Spleen (tissue), 11 donors: ENCODE measurements around the gene RALGDS. TPM values are rescaled to one million over a fixed set of nuclear protein-coding genes. Genes with fewer than 3 reads are reported as not detected.

ENCODE experiments used
- DNase-seq: peaks from one replicate; pipeline ENCODE4 v3.0.0-alpha.2; 2020
- H3K27ac ChIP-seq, 8 donors: fragments of 200-600 bp; sonication (generic) in 7 of 8; 1 replicate in 4 of 8; 2 replicates in 4 of 8; pipeline versions ENCODE4 v1.5.0 to v1.8.0; 2016 to 2021; ENCODE audit warnings: inconsistent platforms in 4 of 8, mild to moderate bottlenecking in 4 of 8, moderate library complexity in 1 of 8
- H3K27me3 ChIP-seq, 7 donors: fragments of 200-600 bp; sonication (generic) in 6 of 7; replicated peaks in 1 of 7; 1 replicate in 4 of 7; 2 replicates in 3 of 7; pipeline versions ENCODE4 v1.5.0 to v1.8.0; 2016 to 2021; ENCODE audit warnings: inconsistent platforms in 3 of 7, mild to moderate bottlenecking in 1 of 7
- H3K36me3 ChIP-seq, 6 donors: fragments of 200-600 bp; sonication (generic) in 5 of 6; 1 replicate in 4 of 6; 2 replicates in 2 of 6; pipeline versions ENCODE4 v1.5.0 to v1.8.0; 2016 to 2021; ENCODE audit warnings: inconsistent platforms in 2 of 6
- H3K4me1 ChIP-seq, 6 donors: fragments of 200-600 bp; sonication (generic) in 5 of 6; 1 replicate in 3 of 6; 2 replicates in 3 of 6; pipeline versions ENCODE4 v1.5.0 to v1.8.0; 2016 to 2021; ENCODE audit warnings: inconsistent platforms in 3 of 6
- H3K4me3 ChIP-seq, 8 donors: fragments of 200-600 bp; sonication (generic) in 7 of 8; 1 replicate in 4 of 8; 2 replicates in 4 of 8; pipeline versions ENCODE4 v1.5.0 to v1.8.0; 2016 to 2021; ENCODE audit warnings: inconsistent platforms in 4 of 8, mild to moderate bottlenecking in 4 of 8, moderate library complexity in 2 of 8
- H3K9me3 ChIP-seq, 8 donors: fragments of 200-600 bp; sonication (generic) in 7 of 8; 1 replicate in 4 of 8; 2 replicates in 4 of 8; pipeline versions ENCODE4 v1.5.0 to v1.8.0; 2016 to 2021; ENCODE audit warnings: inconsistent platforms in 4 of 8
- POLR2A ChIP-seq, 3 donors: fragments of 450-650 bp; IDR thresholded peaks; one replicate each; pipeline ENCODE4 v1.5.1; 2017; ENCODE audit warnings: antibody characterized with exemption in 3 of 3, mild to moderate bottlenecking in 1 of 3
- POLR2AphosphoS5 ChIP-seq, 3 donors: sonication (generic); formaldehyde crosslinking; IDR thresholded peaks; one replicate each; pipeline ENCODE4 v1.5.1; 2017; ENCODE audit warnings: antibody characterized with exemption in 3 of 3
- WGBS, 5 donors: extraction: QIAGEN DNeasy Blood & Tissue Kit in 3 of 5; methylation state at CpG; one replicate each; pipeline versions ENCODE4 v1.1.5 to v1.1.7; 2013 to 2018; 5-methylcytosine and 5-hydroxymethylcytosine counted together
- intact Hi-C: fragments of 100-400 bp; cut with DNase I; formaldehyde crosslinking; loops from one replicate; pipeline ENCODE4 v1.15.0; 2023; ENCODE audit warnings: low total_unique reads
- polyA plus RNA-seq, 3 donors: library from polyadenylated mRNA; stranded (reverse); fragments of 200-250 nt; gene quantifications; one replicate each; pipeline ENCODE4 v1.2.1, GENCODE V29; 2013
- total RNA-seq, 7 donors: library from RNA; depleted of rRNA in 3 of 7; stranded (reverse); fragments of >200 nt in 3 of 7; fragmentation: NEBNext Ultra II Directional in 4 of 7; extraction: Animal tissue kit (Norgen Biotek cat#: 25700) in 4 of 7; gene quantifications; one replicate each; pipeline versions ENCODE4 v1.1.0 to v1.2.1, GENCODE V29; 2016 to 2021
- TF ChIP-seq, protein P1 (sequence below), 11 experiments: fragments of 200-600 bp in 7 of 11; fragments of 450-650 bp in 4 of 11; sonication (generic) in 4 of 11; IDR thresholded peaks in 8 of 11; conservative IDR thresholded peaks in 3 of 11; 1 replicate in 7 of 11; 2 replicates in 4 of 11; pipeline versions ENCODE4 v1.4.0 to v1.8.0; 2016 to 2021; ENCODE audit warnings: antibody characterized with exemption in 11 of 11, inconsistent platforms in 4 of 11, mild to moderate bottlenecking in 1 of 11
- donor health status: healthy with polysubstance abuse.
- donor health status: DM: no; HTN: no; CAD: no; lungs with moderate emphysema.
- donor health status: DM: no; HTN: no; CAD: no.
- donor health status: Bipolar disorder and iron deficiency.
- donor health status: healthy.
- donor health status: DM: no; HTN: no; CAD: no.
- donor health status: DM: yes; HTN: yes; CAD: no.

Gene RALGDS
- total and polyA plus RNA-seq, 10 donors, result 21.3 to 74.3 (median 55.8) TPM

DNA sequence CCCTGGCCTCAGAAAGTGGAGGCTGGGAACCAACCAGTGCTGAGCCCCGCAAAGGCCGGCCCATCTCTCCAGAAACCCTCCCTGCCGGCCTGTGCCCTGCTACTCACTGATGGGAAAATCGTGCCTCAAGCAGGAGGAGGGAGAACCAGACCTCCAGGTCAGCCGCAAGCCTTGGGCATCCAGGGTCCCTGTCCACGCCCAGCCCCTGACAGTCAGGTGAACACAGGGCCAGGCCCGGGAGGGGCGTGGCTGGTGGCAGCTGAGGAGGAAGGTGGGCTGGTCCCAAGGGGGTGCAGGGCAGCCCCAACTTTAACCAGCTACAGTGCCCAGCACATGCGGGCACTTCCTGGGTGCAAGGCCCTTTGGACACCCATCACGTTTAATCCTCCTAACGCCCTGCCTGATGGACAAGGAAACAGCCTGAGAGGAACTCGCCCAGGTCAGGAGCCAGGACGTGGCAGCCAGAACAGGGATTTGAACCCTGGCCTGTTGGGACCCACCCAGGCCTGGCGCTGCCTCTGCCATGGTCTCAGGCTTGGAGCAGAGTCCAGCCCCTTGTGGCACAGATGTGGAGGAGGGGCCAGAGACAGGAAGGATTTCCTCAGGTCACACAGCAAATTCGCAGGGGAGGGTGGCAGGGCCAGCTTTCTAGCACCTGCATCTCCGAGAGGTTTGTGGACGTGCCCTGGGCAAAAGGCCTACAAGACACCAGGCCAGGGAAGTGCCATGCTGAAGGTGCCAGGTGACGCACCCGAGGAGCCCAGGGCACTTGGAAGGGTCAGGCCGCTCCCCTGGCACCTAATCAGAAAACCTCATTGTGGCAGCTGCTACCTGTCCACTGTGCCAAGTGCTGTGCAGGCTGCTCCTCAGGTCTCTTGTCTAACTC lies 4.5 kb downstream of the RALGDS start:
- Histone ChIP-seq H3K4me1 (peaks cover 74 to 97% (median 96%) of the 10 kb centered on the region in 6 donors), H3K4me3 (peak overlapping the region in 1 of 8 donors; percentile 19), H3K9me3 (no peaks in the 10 kb centered on the region), H3K27me3 (no peaks in the 10 kb centered on the region), H3K36me3 (peaks cover 0 to 6% (median 2%) of the 10 kb centered on the region in 6 donors), H3K27ac (peak overlapping the region in 4 of 8 donors; percentile 70 to 95 (median 74))
- DNase-seq, result peak; percentile 73
- 77 to 82% (median 80%) methylated on average over 12 to 20 of the region's 20 CpGs for WGBS, 5 donors
- no peak for TF ChIP-seq POLR2A (IDR thresholded peaks at IDR 0.05)
- no peak for TF ChIP-seq POLR2AphosphoS5 (IDR thresholded peaks at IDR 0.05)
- TF ChIP-seq, protein P1, sequence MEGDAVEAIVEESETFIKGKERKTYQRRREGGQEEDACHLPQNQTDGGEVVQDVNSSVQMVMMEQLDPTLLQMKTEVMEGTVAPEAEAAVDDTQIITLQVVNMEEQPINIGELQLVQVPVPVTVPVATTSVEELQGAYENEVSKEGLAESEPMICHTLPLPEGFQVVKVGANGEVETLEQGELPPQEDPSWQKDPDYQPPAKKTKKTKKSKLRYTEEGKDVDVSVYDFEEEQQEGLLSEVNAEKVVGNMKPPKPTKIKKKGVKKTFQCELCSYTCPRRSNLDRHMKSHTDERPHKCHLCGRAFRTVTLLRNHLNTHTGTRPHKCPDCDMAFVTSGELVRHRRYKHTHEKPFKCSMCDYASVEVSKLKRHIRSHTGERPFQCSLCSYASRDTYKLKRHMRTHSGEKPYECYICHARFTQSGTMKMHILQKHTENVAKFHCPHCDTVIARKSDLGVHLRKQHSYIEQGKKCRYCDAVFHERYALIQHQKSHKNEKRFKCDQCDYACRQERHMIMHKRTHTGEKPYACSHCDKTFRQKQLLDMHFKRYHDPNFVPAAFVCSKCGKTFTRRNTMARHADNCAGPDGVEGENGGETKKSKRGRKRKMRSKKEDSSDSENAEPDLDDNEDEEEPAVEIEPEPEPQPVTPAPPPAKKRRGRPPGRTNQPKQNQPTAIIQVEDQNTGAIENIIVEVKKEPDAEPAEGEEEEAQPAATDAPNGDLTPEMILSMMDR (IDR thresholded peaks at IDR 0.05 in 8 of 11, conservative IDR thresholded peaks at IDR 0.05 in 3 of 11), result no peak
- intact Hi-C loops, result no loop called here

DNA sequence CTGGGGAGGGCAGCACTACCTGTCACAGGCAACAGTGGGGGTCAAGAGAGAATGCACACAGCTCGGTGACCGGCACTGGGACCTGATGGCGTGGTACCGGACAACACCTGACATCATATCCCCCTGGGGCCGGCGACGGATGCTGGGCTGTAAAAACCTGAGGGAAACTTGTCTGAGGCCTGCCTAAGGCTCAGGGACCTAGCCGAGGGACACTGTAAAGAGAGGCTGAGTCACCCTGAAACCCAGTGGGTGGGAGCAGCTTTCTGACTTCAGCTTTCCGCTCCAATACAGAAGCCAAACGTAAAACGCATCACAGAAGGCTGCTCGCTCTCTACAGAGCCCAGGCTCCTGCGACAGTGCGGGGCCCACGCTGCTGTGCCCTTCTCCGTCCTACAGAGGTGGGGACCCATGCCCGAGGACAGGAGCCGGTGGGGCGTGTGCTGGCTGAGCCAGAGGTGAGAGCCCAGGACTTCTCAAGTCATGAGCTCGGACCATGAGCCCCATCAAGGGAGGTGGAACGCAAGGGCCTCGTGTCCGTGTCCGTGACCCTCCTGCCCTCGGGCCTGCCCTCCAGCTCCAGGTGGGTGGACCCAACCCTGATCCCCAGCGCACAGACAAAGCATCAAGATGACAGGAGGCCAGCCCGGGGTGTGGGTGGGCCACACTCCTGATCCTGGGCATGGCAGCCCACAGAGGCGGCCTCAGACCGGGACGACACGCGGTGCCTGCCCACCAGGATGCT lies 5.3 kb downstream of the RALGDS start:
- no peaks in the 10 kb centered on the region for H3K27me3 ChIP-seq
- H3K4me1 ChIP-seq, result peaks cover 72 to 94% (median 92%) of the 10 kb centered on the region in 6 donors
- no peaks in the 10 kb centered on the region for H3K9me3 ChIP-seq
- peaks cover 0 to 14% (median 6%) of the 10 kb centered on the region in 6 donors for H3K36me3 ChIP-seq
- WGBS, 5 donors, result 67 to 84% (median 78%) methylated on average over 14 to 32 of the region's 32 CpGs
- TF ChIP-seq POLR2AphosphoS5 (IDR thresholded peaks at IDR 0.05), result peak in 2 of 3 donors; percentile 30 to 33
- no peak for TF ChIP-seq POLR2A (IDR thresholded peaks at IDR 0.05)
- TF ChIP-seq, protein P1 (IDR thresholded peaks at IDR 0.05 in 8 of 11, conservative IDR thresholded peaks at IDR 0.05 in 3 of 11), result no peak
- H3K27ac ChIP-seq, result peak overlapping the region in 4 of 8 donors; percentile 67 to 95 (median 72)
- H3K4me3 ChIP-seq, result peak overlapping the region in 1 of 8 donors; percentile 19
- intact Hi-C loops, result no loop called here
- peak; percentile 78 for DNase-seq

DNA sequence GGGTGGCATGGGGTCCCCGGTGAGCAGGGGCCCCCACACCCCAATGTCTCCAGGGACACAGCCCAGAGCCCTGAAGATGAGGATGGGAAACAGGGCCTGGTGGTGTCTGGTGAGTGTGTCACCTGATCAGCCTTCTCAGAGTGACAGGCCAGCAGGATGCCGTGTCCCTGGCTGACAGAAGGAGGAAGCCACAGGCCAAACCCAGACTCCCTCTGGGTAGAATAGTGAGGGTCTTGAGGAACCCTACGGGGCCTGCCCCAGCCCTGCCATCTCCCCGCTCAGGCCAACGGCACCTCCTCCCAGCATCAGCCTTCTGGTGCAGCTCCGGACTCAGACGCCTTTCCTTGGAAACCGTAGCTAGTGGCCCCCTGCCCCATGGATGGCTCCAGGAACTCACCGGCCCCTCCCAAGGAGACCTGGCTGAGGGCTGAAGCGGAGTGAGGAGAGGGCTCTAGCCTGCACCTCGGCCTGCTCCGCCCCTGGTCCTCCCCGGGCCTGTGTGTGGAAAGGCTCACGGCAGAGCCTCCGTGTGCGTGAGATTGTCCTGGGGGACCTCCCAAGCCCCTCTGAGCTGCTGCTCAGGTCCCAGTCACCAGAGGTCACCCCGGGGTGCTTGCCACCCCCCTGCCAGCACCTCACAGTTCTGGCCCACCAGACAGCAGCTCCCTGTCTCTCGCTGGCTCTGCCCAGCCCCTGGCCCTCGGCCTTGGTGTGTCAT lies 6.0 kb downstream of the RALGDS start:
- peak overlapping the region in 7 of 8 donors; percentile 23 to 95 (median 67) for H3K27ac ChIP-seq
- WGBS, 5 donors, result 65 to 76% (median 71%) methylated on average over 14 to 19 of the region's 19 CpGs
- H3K36me3 ChIP-seq, result peaks cover 0 to 22% (median 13%) of the 10 kb centered on the region in 6 donors
- H3K4me3 ChIP-seq, result no peak overlapping the region
- peak; percentile 78 for DNase-seq
- intact Hi-C loops, result no loop called here
- H3K27me3 ChIP-seq, result no peaks in the 10 kb centered on the region
- no peaks in the 10 kb centered on the region for H3K9me3 ChIP-seq
- H3K4me1 ChIP-seq, result peaks cover 70 to 92% (median 84%) of the 10 kb centered on the region in 6 donors
- TF ChIP-seq POLR2AphosphoS5 (IDR thresholded peaks at IDR 0.05), result peak in 2 of 3 donors; percentile 1 to 2
- TF ChIP-seq, protein P1 (IDR thresholded peaks at IDR 0.05 in 8 of 11, conservative IDR thresholded peaks at IDR 0.05 in 3 of 11), result no peak
- TF ChIP-seq POLR2A (IDR thresholded peaks at IDR 0.05), result no peak
